Erythroblast (primary cell): Measurements from ENCODE around the gene SESTD1.

Experiments used
- GATA1 ChIP-seq: IDR thresholded peaks from 2 replicates; pipeline ENCODE4 v1.6.1; 2011; ENCODE audit warnings: low read depth, mild to moderate bottlenecking, control low read depth, low read length, moderate library complexity
- POLR2A ChIP-seq: IDR thresholded peaks from 2 replicates; pipeline ENCODE4 v1.6.1; 2011; ENCODE audit warnings: mild to moderate bottlenecking, low read length

DNA sequence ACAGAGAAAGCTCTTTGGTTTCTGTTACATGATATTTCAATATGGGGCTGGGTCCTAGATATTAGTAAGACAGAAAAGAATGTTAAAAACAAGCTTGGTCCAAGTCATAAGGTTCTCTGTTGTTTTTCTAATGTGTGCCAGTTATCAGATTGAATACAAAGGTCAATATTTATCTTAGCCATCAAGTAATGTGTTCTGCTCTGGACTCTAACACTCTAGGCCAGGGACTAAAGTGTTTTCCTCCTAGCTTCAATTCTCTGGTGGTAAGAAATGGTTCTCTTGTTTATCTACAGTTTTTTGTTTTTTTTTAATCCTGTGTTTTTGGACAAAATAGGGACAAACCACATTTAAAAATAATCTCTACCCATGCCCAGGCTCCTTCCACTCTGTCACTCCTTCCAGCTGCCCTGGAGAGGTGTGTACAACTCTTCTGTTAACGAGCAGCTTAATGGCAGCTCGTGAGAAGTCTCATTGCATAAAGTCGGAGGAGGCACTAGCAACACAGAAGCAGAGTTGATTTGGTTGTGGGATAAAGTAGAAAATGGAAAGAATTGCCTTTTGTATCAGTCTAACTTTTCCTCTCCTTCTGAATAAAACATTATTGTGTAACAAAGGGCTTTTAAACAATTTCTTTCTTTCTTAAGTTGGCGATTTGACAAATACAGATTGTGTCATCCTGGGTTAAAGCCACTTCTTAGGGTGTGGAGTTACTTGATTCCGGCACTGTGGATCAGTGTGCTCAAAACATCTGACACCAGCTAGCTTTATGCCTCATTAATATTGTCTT, 8.0 kb upstream of the SESTD1 start:
- TF ChIP-seq POLR2A (no peak), GATA1 (no peak)
